K562 (cell line): ENCODE results near the gene PDF. TPM values are rescaled to one million over a fixed set of nuclear protein-coding genes. Genes with fewer than 3 reads are reported as not detected.

Experiments used
- ATAC-seq: fragments of 200-7000 bp; cut with Tn5 transposase; 3 replicates; pipeline ENCODE4 v1.9.1; 2020; ENCODE audit warnings: moderate library complexity
- BruUV-seq: library from RNA; stranded (reverse); fragments of 400-500 nt; replicated peaks from 2 replicates; lab custom pipeline; 2021; lab: Mats Ljungman, UMichigan
- CTCF ChIA-PET: fragments of 300-600 bp; formaldehyde crosslinking; extraction: SDS; loops from one replicate; lab custom pipeline; 2021; ENCODE audit warnings: low intra/inter-chr PET ratio; lab: Yijun Ruan, JAX
- POLR2A ChIA-PET: fragments of 300-600, 350-650 bp; sonication (Branson Sonifier 250); formaldehyde crosslinking; extraction: SDS; loops from one replicate; lab custom pipeline; 2021; ENCODE audit warnings: antibody characterized with exemption, inconsistent platforms; lab: Yijun Ruan, JAX
- DNase-seq, 4 experiments: peaks; one replicate each; pipeline versions ENCODE4 v3.0.0 to v3.0.0-alpha.2; 2011 to 2018; ENCODE audit warnings: low spot score in 3 of 4, mixed read lengths in 3 of 4; ENCODE audit errors: extremely low read depth in 1 of 4
- FAIRE-seq: peaks from 2 replicates; lab custom pipeline; 2011; peaks lifted over from hg19 to GRCh38; lab: Jason Lieb, UNC
- H2AFZ ChIP-seq: 2 replicates; pipeline ENCODE4 v1.6.0; 2011; ENCODE audit warnings: low read depth, low read length, control low read depth, inconsistent platforms
- H3K27ac ChIP-seq: fragments of 200-600 bp; 3 replicates; pipeline ENCODE4 v1.8.0; 2011; ENCODE audit warnings: low read depth, mild to moderate bottlenecking, control low read depth, inconsistent platforms, low read length, moderate library complexity, mixed read lengths; ENCODE audit errors: extremely low read depth
- H3K27me3 ChIP-seq, 2 experiments: fragments of 300-600 bp in 1 of 2; 2 replicates in 1 of 2; 3 replicates in 1 of 2; pipeline versions ENCODE4 v1.6.0 to v1.8.0; 2011; ENCODE audit warnings: inconsistent platforms in 2 of 2, low read length in 2 of 2, mild to moderate bottlenecking in 1 of 2, mixed read lengths in 1 of 2, moderate library complexity in 1 of 2; ENCODE audit not compliant: control insufficient read depth in 2 of 2, insufficient read depth in 2 of 2
- H3K36me3 ChIP-seq: fragments of 300-600 bp; 3 replicates; pipeline ENCODE4 v1.8.0; 2011; ENCODE audit warnings: mild to moderate bottlenecking, low read length, inconsistent platforms; ENCODE audit not compliant: control insufficient read depth, insufficient read depth
- H3K4me1 ChIP-seq, 2 experiments: fragments of 200-600 bp in 1 of 2; replicated peaks in 1 of 2; 2 replicates in 1 of 2; 3 replicates in 1 of 2; pipeline versions ENCODE4 v1.5.1 to v1.8.0; 2011; ENCODE audit warnings: inconsistent platforms in 2 of 2, low read length in 2 of 2, mild to moderate bottlenecking in 1 of 2, mixed read lengths in 1 of 2, moderate library complexity in 1 of 2; ENCODE audit not compliant: control insufficient read depth in 2 of 2, insufficient read depth in 2 of 2
- H3K4me2 ChIP-seq: 2 replicates; pipeline ENCODE4 v1.6.1; 2011; ENCODE audit warnings: low read length, control low read depth, inconsistent platforms, mixed read lengths; ENCODE audit not compliant: insufficient read depth
- H3K4me3 ChIP-seq: fragments of 200-600 bp; sonication (generic), shearing (Covaris generic); 2 replicates; pipeline ENCODE4 v1.5.1; 2016; ENCODE audit warnings: control low read depth, inconsistent platforms
- H3K79me2 ChIP-seq: fragments of 200-600 bp; 3 replicates; pipeline ENCODE4 v1.8.0; 2011; ENCODE audit warnings: low read length, inconsistent platforms; ENCODE audit not compliant: control insufficient read depth, insufficient read depth
- H3K9ac ChIP-seq, 2 experiments: 2 replicates each; pipeline versions ENCODE4 v1.6.0 to v1.6.1; 2011; ENCODE audit warnings: low read depth in 2 of 2, low read length in 2 of 2, control low read depth in 1 of 2, inconsistent platforms in 1 of 2, mild to moderate bottlenecking in 1 of 2, mixed read lengths in 1 of 2; ENCODE audit not compliant: insufficient read depth in 1 of 2
- H3K9me1 ChIP-seq: one replicate; pipeline ENCODE4 v1.6.0; 2011; ENCODE audit warnings: inconsistent platforms, mild to moderate bottlenecking, low read length, moderate library complexity; ENCODE audit not compliant: control insufficient read depth, insufficient read depth
- H3K9me3 ChIP-seq: replicated peaks from 2 replicates; pipeline ENCODE4 v1.5.1; 2011; ENCODE audit warnings: low read depth, low read length, inconsistent platforms; ENCODE audit not compliant: control insufficient read depth, insufficient read depth
- H4K20me1 ChIP-seq: replicated peaks from 2 replicates; pipeline ENCODE4 v1.6.1; 2011; ENCODE audit warnings: low read length, inconsistent platforms, mixed read lengths; ENCODE audit not compliant: control insufficient read depth, insufficient read depth
- HIVEP1 ChIP-seq: fragments of 250-450 bp; sonication (Bioruptor Pico); IDR thresholded peaks from 2 replicates; pipeline ENCODE4 v1.4.0; 2020; ENCODE audit warnings: mild to moderate bottlenecking
- KDM4B ChIP-seq, 2 experiments: fragments of 450-650 bp in 1 of 2; sonication (generic) in 1 of 2; IDR thresholded peaks; 2 replicates each; pipeline ENCODE4 v1.6.1; 2016 to 2017; ENCODE audit warnings: borderline replicate concordance in 2 of 2, antibody characterized with exemption in 1 of 2, low read depth in 1 of 2, mild to moderate bottlenecking in 1 of 2
- NFIC ChIP-seq: fragments of 450-650 bp; IDR thresholded peaks from 2 replicates; pipeline ENCODE4 v1.6.1; 2017; ENCODE audit warnings: mild to moderate bottlenecking, inconsistent platforms
- SLC30A9 ChIP-seq: fragments of 250-450 bp; sonication (Bioruptor Pico); IDR thresholded peaks from 2 replicates; pipeline ENCODE4 v1.8.0; 2022; ENCODE audit warnings: mild to moderate bottlenecking, moderate library complexity
- ZEB2 ChIP-seq: fragments of 450-650 bp; IDR thresholded peaks from 2 replicates; pipeline ENCODE4 v1.6.1; 2016
- ZNF3 ChIP-seq: fragments of 250-450 bp; sonication (Bioruptor Pico); IDR thresholded peaks from 2 replicates; pipeline ENCODE4 v1.5.0; 2021; ENCODE audit warnings: mild to moderate bottlenecking, moderate library complexity
- ZNF668 ChIP-seq: fragments of 250-450 bp; sonication (Bioruptor Pico); IDR thresholded peaks from 2 replicates; pipeline ENCODE4 v1.8.0; 2022; ENCODE audit warnings: mild to moderate bottlenecking, inconsistent platforms
- WGBS: fragments of 100-300 bp; shearing (Covaris generic); methylation state at CpG from one replicate; pipeline ENCODE4 v1.1.6; 2016; ENCODE audit warnings: low coverage, mixed read lengths; ENCODE audit not compliant: insufficient coverage; ENCODE audit errors: missing lambda C conversion rate; 5-methylcytosine and 5-hydroxymethylcytosine counted together
- in situ Hi-C: fragments of 300-500 bp; cut with MboI; formaldehyde crosslinking; loops from 4 replicates; pipeline ENCODE4 v1.15.0; 2018; ENCODE audit warnings: inconsistent platforms, mixed read lengths
- intact Hi-C: fragments of 100-400 bp; cut with micrococcal nuclease; formaldehyde crosslinking; loops from 2 replicates; pipeline ENCODE4 v1.14.2; 2022
- polyA plus RNA-seq, 8 experiments: library from polyadenylated mRNA; depleted of rRNA in 4 of 8; stranded (reverse) in 5 of 8; unstranded in 3 of 8; fragments of >200 nt; fragmentation: Nextera tagmentation in 2 of 8; fragmentation: Illumina TruSeq in 1 of 8; extraction: Ambion mirVana in 2 of 8; extraction: Trizol in 1 of 8; gene quantifications; 2 replicates each; pipeline versions ENCODE4 v1.2.1 to v1.2.3, GENCODE V29; 2011 to 2014; ENCODE audit warnings: inconsistent platforms in 1 of 8, missing spikeins in 1 of 8
- total RNA-seq, 7 experiments: library from RNA; depleted of rRNA in 6 of 7; stranded (reverse); fragments of >200 nt in 6 of 7; fragmentation: Illumina TruSeq in 2 of 7; extraction: Trizol in 2 of 7; gene quantifications; 2 replicates each; pipeline versions ENCODE4 v1.2.1 to v1.2.3, GENCODE V29; 2011 to 2021; ENCODE audit warnings: low replicate concordance in 1 of 7
- TF ChIP-seq, protein P1 (sequence below): fragments of 200-400 bp; formaldehyde crosslinking; IDR thresholded peaks from 2 replicates; pipeline ENCODE4 v1.6.1; 2017; ENCODE audit warnings: mild to moderate bottlenecking, low read depth, low read length, moderate library complexity
- TF ChIP-seq, protein P2 (sequence below): IDR thresholded peaks from 2 replicates; pipeline ENCODE4 v1.6.1; 2011; ENCODE audit warnings: borderline replicate concordance, low read depth, mild to moderate bottlenecking, moderate library complexity, low read length; ENCODE audit not compliant: insufficient read depth, poor library complexity, severe bottlenecking

PDF gene
- total and polyA plus RNA-seq, 9 of the 15 experiments (the other 6 are each of a cell fraction or from before 2014, with no cell fraction given), result 0.15 to 72.4 (median 5.6) TPM

DNA sequence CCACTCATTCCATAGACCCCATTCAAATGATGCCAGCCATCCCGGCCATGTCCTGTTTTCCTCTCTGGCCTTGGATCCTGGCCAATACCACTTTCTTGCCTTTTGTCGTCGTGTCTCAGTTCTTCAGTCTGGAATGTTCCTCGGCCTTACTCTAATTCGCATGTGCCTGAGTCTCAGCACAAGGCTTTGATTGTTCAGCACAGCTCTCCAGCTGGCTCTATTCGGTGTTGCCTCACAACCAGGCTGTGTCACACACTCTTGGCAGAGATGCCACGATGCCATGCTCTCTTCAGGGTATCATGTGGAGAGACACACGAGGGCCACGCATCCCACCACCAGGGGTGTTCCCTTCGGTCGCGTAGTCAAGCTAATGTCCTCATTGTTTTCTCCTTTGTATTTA lies 21.1 kb downstream of the PDF start:
- H3K27me3 ChIP-seq, result no peaks in the 10 kb centered on the region
- POLR2A ChIA-PET, result interaction anchor here (0.5 to 1.0 kb wide), 2 partner anchors 14 to 35 kb away, joined by 3 read pairs; no protein-coding TSS in a partner anchor
- H3K9me3 ChIP-seq, result no peaks in the 10 kb centered on the region
- TF ChIP-seq ZNF3 (CRISPR knock-in tag) (no peak), NFIC (peak; percentile 34; the same call in 1 of the 2 replicates)
- BruUV-seq, result no TSS peak
- H3K9me1 ChIP-seq, result no peaks in the 10 kb centered on the region
- intact Hi-C loops, result loop anchor here (10.0 kb wide), 1 partner anchor 465 kb away; the partner anchor contains the start of gene TANGO6
- no peak overlapping the region for H2AFZ ChIP-seq
- 0 out of 2 replicates have a peak, but pooled peaks cover 3% of the 10 kb centered on the region for H4K20me1 ChIP-seq
- H3K27ac ChIP-seq, result no peak overlapping the region
- CTCF ChIA-PET, result no interaction called here
- 88% methylated on average over 11 of the region's 12 CpGs for WGBS
- no peak overlapping the region for H3K9ac ChIP-seq
- no peak overlapping the region for H3K4me2 ChIP-seq
- peaks cover 13% of the 10 kb centered on the region; the same call in 2 of the 3 replicates for H3K36me3 ChIP-seq
- H3K4me1 ChIP-seq, result peaks cover 5 to 13% of the 10 kb centered on the region in 2 experiments; a peak in 3 of 5 replicates
- H3K79me2 ChIP-seq, result peaks cover 30% of the 10 kb centered on the region
- no peak for ATAC-seq
- in situ Hi-C loops, result no loop called here
- no peak overlapping the region for H3K4me3 ChIP-seq
- FAIRE-seq, result no peak
- DNase-seq, result no peak

DNA sequence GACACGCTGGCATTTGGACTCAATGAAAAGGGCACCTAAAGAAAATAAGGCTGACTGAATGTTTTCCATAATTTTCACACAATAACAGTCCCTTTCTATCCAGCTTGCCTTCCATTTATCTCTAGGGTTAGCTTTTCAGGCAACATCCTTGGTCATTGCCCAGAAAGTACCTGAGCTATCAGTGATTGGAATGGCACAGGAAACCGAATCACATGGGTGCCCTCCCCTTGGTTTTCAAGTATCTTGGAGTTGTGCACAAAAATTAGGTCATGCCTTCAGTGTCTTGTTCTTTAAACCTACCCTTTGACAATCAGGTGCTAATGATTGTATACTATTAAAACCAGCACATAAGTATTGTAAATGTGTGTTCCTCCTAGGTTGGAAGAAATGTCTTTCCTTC lies 22.5 kb downstream of the PDF start:
- FAIRE-seq (no peak), ATAC-seq (no peak), DNase-seq (no peak)
- ChIA-PET CTCF (no interaction called here), POLR2A (no interaction called here)
- no peak overlapping the region for H3K4me3 ChIP-seq
- intact Hi-C loops (loop anchor here (10.0 kb wide), 1 partner anchor 463 kb away; the partner anchor contains the start of gene TANGO6), in situ Hi-C loops (no loop called here)
- WGBS, result 40% methylated on average over 2 of the region's 2 CpGs
- no peak overlapping the region for H3K9ac ChIP-seq
- H3K36me3 ChIP-seq, result no peaks in the 10 kb centered on the region; the same call in 2 of the 3 replicates
- H3K9me1 ChIP-seq, result no peaks in the 10 kb centered on the region
- peaks cover 16% of the 10 kb centered on the region for H3K79me2 ChIP-seq
- 0 out of 2 replicates have a peak, but pooled peaks cover 3% of the 10 kb centered on the region for H4K20me1 ChIP-seq
- no TSS peak for BruUV-seq
- H3K9me3 ChIP-seq, result no peaks in the 10 kb centered on the region
- peaks cover 5 to 13% of the 10 kb centered on the region in 2 experiments; a peak in 3 of 5 replicates for H3K4me1 ChIP-seq
- no peak overlapping the region for H2AFZ ChIP-seq
- no peaks in the 10 kb centered on the region for H3K27me3 ChIP-seq
- H3K27ac ChIP-seq, result no peak overlapping the region
- H3K4me2 ChIP-seq, result no peak overlapping the region
- TF ChIP-seq SLC30A9 (CRISPR knock-in tag), result no peak
- TF ChIP-seq ZEB2, result no peak
- TF ChIP-seq ZNF668 (CRISPR knock-in tag), result no peak
- TF ChIP-seq, protein P1, sequence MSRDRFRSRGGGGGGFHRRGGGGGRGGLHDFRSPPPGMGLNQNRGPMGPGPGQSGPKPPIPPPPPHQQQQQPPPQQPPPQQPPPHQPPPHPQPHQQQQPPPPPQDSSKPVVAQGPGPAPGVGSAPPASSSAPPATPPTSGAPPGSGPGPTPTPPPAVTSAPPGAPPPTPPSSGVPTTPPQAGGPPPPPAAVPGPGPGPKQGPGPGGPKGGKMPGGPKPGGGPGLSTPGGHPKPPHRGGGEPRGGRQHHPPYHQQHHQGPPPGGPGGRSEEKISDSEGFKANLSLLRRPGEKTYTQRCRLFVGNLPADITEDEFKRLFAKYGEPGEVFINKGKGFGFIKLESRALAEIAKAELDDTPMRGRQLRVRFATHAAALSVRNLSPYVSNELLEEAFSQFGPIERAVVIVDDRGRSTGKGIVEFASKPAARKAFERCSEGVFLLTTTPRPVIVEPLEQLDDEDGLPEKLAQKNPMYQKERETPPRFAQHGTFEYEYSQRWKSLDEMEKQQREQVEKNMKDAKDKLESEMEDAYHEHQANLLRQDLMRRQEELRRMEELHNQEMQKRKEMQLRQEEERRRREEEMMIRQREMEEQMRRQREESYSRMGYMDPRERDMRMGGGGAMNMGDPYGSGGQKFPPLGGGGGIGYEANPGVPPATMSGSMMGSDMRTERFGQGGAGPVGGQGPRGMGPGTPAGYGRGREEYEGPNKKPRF, result no peak
- TF ChIP-seq HIVEP1 (CRISPR knock-in tag), result no peak
- no peak for TF ChIP-seq KDM4B (IDR thresholded peaks at IDR 0.05; ENCODE audit: borderline replicate concordance in 2 of 2, low read depth in 1 of 2)
- TF ChIP-seq, protein P2, sequence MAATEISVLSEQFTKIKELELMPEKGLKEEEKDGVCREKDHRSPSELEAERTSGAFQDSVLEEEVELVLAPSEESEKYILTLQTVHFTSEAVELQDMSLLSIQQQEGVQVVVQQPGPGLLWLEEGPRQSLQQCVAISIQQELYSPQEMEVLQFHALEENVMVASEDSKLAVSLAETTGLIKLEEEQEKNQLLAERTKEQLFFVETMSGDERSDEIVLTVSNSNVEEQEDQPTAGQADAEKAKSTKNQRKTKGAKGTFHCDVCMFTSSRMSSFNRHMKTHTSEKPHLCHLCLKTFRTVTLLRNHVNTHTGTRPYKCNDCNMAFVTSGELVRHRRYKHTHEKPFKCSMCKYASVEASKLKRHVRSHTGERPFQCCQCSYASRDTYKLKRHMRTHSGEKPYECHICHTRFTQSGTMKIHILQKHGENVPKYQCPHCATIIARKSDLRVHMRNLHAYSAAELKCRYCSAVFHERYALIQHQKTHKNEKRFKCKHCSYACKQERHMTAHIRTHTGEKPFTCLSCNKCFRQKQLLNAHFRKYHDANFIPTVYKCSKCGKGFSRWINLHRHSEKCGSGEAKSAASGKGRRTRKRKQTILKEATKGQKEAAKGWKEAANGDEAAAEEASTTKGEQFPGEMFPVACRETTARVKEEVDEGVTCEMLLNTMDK, result no peak
